ENCODE data around the gene CDHR2.
"Not testable (repeated sequence)": the region's sequence is repeated elsewhere in the genome, so short reads cannot be mapped to it uniquely, and the experiment has no call there.

The CDHR2 gene

GRCh38 chr5:176541338-176542134 is 7.6 kb upstream of the CDHR2 start:
- no peaks in the 10 kb centered on the region for H3K9me3 Mint-ChIP-seq
- intact Hi-C loops (cut with micrococcal nuclease), result no loop called here
- peak overlapping the region; percentile 91 for H3K27ac Mint-ChIP-seq
- H3K27me3 Mint-ChIP-seq, result no peaks in the 10 kb centered on the region
- H3K4me1 Mint-ChIP-seq (ENCODE audit: low read depth), result peaks cover 58% of the 10 kb centered on the region
- H3K36me3 Mint-ChIP-seq (ENCODE audit: low read depth), result peaks cover 18% of the 10 kb centered on the region
- peak overlapping the region; percentile 92 for H3K4me3 Mint-ChIP-seq

DNA sequence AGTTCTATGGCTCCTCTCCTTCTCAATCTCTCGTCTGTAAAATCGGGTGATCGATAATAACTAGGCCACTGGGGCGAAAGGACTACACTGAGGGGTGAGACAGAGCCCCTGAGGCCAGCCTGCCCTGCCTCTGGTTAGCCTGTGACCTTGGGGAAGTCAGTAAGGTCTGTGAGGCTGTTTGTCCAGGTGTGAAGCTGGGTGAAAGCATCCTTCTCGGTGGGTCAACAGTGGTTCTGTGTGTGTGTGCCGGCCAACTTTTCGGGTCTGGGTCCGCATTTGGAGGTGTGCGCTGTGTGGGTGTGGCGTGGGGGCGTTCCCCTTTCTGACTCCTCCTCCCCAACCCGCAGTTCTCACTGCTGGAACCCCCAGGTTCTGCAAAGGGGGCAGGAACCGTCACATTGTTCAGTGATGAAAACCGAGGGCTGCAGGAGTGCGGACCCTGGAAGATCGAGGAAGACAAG is 7.0 kb upstream of the CDHR2 start:
- Mint-ChIP-seq H3K9me3 (no peaks in the 10 kb centered on the region), H3K36me3 (ENCODE audit: low read depth) (peaks cover 11% of the 10 kb centered on the region), H3K4me3 (peak overlapping the region; percentile 92), H3K27ac (peak overlapping the region; percentile 91), H3K4me1 (ENCODE audit: low read depth) (peaks cover 58% of the 10 kb centered on the region), H3K27me3 (no peaks in the 10 kb centered on the region)
- intact Hi-C loops (cut with micrococcal nuclease), result no loop called here

- no peaks in the 10 kb centered on the region for H3K27me3 Mint-ChIP-seq
- intact Hi-C loops (cut with micrococcal nuclease), result no loop called here
- H3K4me3 Mint-ChIP-seq, result peak overlapping the region; percentile 92
- H3K4me1 Mint-ChIP-seq (ENCODE audit: low read depth), result peaks cover 64% of the 10 kb centered on the region
- peaks cover 6% of the 10 kb centered on the region for H3K36me3 Mint-ChIP-seq (ENCODE audit: low read depth)
- H3K9me3 Mint-ChIP-seq, result no peaks in the 10 kb centered on the region
- peak overlapping the region; percentile 94 for H3K27ac Mint-ChIP-seq
Observed at GRCh38 chr5:176542596-176543427, 6.3 kb upstream of the CDHR2 start.

DNA sequence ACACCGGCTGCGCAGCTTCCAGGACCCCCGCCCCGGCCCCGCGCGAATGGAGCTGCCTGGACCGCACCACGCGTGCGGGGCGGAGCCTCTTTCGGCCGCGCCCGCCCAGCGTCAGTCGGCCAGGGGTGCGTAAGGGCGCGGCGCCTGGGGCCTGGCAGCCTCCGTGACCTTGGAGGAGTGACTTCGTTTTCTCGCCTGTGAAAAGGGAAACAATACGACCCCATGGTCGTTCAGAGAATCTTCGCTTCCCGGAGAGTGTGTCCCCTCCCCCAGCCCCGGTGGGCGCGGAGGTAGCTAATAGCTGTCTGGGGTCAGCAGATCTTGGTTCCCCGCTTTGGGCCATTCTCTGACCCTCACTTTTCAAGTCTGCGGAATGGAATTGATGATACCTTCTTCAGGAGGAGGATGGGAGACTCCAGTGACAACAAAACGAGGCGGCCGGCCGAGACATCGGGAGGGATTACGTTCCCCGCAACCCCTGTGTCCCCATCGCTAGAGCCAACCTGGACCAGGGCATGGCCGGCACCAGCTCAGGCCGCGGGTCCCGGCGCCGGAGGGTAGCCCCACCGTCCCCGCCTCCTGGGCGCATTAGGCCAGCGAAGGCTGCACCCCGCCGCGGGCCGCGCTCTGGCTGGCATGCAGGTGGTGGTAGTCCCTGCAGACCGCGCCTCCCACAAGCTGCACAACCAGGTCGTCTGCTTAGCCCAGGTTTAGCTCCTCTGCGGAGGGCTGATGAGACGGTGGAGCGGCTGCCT is 5.5 kb upstream of the CDHR2 start:
- H3K27me3 Mint-ChIP-seq, result no peaks in the 10 kb centered on the region
- H3K4me3 Mint-ChIP-seq, result peak overlapping the region; percentile 84
- H3K9me3 Mint-ChIP-seq, result no peaks in the 10 kb centered on the region
- H3K36me3 Mint-ChIP-seq (ENCODE audit: low read depth), result peaks cover 6% of the 10 kb centered on the region
- intact Hi-C loops (cut with micrococcal nuclease), result no loop called here
- H3K4me1 Mint-ChIP-seq (ENCODE audit: low read depth), result peaks cover 58% of the 10 kb centered on the region
- H3K27ac Mint-ChIP-seq, result peak overlapping the region; percentile 94

DNA sequence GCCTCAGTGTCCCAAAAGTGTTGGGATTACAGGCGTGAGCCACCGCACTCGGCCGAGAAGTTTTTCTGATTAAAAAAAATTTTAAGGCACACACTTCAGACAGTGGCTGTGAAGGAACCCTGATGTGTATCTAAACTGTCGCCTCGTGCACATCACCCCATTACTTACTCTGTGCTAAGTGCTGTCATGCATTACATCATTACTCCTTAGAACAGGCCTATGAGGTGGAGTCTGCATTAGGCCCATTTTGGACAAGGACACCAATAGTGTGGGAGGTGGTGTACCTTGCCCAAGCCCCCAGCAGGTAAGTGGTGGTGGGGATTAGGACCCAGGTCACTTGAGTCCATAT is 3.8 kb upstream of the CDHR2 start:
- H3K4me3 Mint-ChIP-seq, result no peak overlapping the region
- no peak overlapping the region for H3K27ac Mint-ChIP-seq
- intact Hi-C loops (cut with micrococcal nuclease), result no loop called here
- H3K4me1 Mint-ChIP-seq (ENCODE audit: low read depth), result peaks cover 51% of the 10 kb centered on the region
- no peaks in the 10 kb centered on the region for H3K9me3 Mint-ChIP-seq
- peaks cover 6% of the 10 kb centered on the region for H3K36me3 Mint-ChIP-seq (ENCODE audit: low read depth)
- H3K27me3 Mint-ChIP-seq, result peaks cover 3% of the 10 kb centered on the region

DNA sequence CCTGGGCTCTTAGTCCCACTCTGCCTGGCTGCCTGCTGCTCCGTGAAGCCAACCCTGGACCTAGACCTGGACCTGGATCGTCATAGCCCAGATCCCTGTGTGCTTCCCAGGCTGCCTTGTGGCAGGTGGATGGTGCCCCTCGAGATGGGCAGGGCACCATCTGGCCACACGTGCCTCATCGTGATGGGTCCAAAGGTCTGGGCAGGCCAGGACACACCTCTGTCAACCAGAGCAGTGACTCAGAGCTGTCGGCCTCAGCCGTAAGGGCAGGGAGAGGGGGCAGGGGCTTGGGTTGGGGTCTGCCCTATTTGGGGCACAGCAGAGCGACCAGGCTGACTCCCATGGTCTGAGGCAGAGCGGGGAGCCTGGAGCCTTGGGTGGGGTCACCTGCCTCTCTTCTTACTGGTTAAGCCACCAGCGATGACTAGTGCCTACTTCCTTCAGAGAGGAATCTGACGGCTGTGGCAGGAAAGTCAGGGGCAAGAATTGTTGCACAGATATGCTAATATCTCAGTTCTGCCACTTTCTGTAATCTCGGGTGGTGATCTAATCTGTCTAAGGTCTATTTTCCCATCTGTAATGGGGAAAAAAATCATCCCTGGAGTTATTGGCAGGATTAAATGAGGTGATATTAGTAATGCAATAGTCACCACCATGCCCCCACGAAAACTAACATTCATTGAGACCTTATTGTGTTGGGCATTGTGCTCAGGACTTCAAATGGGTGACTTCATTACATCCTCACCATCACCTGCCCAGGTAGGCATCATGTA is 3.2 kb upstream of the CDHR2 start:
- Mint-ChIP-seq H3K27ac (no peak overlapping the region), H3K4me3 (no peak overlapping the region), H3K4me1 (ENCODE audit: low read depth) (peaks cover 51% of the 10 kb centered on the region), H3K36me3 (ENCODE audit: low read depth) (peaks cover 6% of the 10 kb centered on the region), H3K27me3 (peaks cover 8% of the 10 kb centered on the region), H3K9me3 (no peaks in the 10 kb centered on the region)
- intact Hi-C loops (cut with micrococcal nuclease), result no loop called here

GRCh38 chr5:176547802-176548201 is 1.3 kb upstream of the CDHR2 start:
- intact Hi-C loops (cut with micrococcal nuclease), result no loop called here
- H3K4me1 Mint-ChIP-seq (ENCODE audit: low read depth), result peaks cover 42% of the 10 kb centered on the region

GRCh38 chr5:176549871-176550270 is 729 bp downstream of the CDHR2 start:
- no peaks in the 10 kb centered on the region for H3K9me3 Mint-ChIP-seq
- H3K4me3 Mint-ChIP-seq, result no peak overlapping the region
- no peak overlapping the region for H3K27ac Mint-ChIP-seq
- intact Hi-C loops (cut with micrococcal nuclease), result no loop called here
- no peaks in the 10 kb centered on the region for H3K36me3 Mint-ChIP-seq (ENCODE audit: low read depth)
- peaks cover 42% of the 10 kb centered on the region for H3K4me1 Mint-ChIP-seq (ENCODE audit: low read depth)
- peaks cover 36% of the 10 kb centered on the region for H3K27me3 Mint-ChIP-seq

More at GRCh38 chr5:176547802-176548201, 1.3 kb upstream of the CDHR2 start:
- Mint-ChIP-seq H3K27ac (no peak overlapping the region), H3K4me3 (no peak overlapping the region), H3K9me3 (no peaks in the 10 kb centered on the region), H3K27me3 (peaks cover 25% of the 10 kb centered on the region), H3K36me3 (ENCODE audit: low read depth) (no peaks in the 10 kb centered on the region)

GRCh38 chr5:176550275-176550831 is 1.2 kb downstream of the CDHR2 start:
- Mint-ChIP-seq H3K36me3 (ENCODE audit: low read depth) (no peaks in the 10 kb centered on the region), H3K4me3 (no peak overlapping the region), H3K27ac (no peak overlapping the region), H3K9me3 (no peaks in the 10 kb centered on the region), H3K27me3 (peaks cover 36% of the 10 kb centered on the region), H3K4me1 (ENCODE audit: low read depth) (peaks cover 45% of the 10 kb centered on the region)
- intact Hi-C loops (cut with micrococcal nuclease), result no loop called here

- H3K36me3 Mint-ChIP-seq (ENCODE audit: low read depth); H3K4me3 Mint-ChIP-seq; H3K27ac Mint-ChIP-seq; H3K9me3 Mint-ChIP-seq; intact Hi-C loops (cut with micrococcal nuclease): not testable (repeated sequence)
- peaks cover 51% of the 10 kb centered on the region for H3K4me1 Mint-ChIP-seq (ENCODE audit: low read depth)
- peaks cover 36% of the 10 kb centered on the region for H3K27me3 Mint-ChIP-seq
Observed at GRCh38 chr5:176550937-176551336, 1.8 kb downstream of the CDHR2 start.

DNA sequence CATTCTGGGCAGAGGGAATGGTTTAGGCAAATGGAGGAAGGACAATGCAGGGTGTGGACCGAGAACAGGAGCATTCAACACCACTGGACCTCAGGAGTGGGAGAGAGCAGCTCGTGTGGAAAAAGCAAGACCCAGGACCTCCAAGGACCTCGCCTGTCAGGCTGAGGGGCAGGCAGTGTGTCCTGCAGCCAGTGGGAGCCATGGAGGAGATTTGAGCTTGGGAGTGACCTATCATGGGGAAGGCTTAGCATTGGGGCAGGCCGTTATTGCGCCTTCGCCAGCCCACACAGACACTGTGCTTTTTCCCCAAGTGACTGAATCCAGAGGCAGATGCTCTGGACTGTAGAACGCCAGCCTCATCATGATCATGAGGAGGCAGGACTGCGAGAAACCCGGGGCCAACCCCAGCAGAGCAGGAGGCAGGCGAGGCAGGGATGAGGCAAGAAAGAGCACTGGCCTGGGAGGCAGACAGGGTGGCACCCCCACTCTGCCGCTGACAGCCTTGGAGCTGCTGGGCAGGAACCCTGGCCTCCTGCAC is 3.3 kb downstream of the CDHR2 start:
- Mint-ChIP-seq H3K4me1 (ENCODE audit: low read depth) (peaks cover 57% of the 10 kb centered on the region), H3K36me3 (ENCODE audit: low read depth) (no peaks in the 10 kb centered on the region), H3K27me3 (peaks cover 36% of the 10 kb centered on the region)

GRCh38 chr5:176553260-176554085 is 4.3 kb downstream of the CDHR2 start:
- no peaks in the 10 kb centered on the region for H3K36me3 Mint-ChIP-seq (ENCODE audit: low read depth)
- intact Hi-C loops (cut with micrococcal nuclease), result no loop called here
- H3K4me1 Mint-ChIP-seq (ENCODE audit: low read depth), result peaks cover 54% of the 10 kb centered on the region
- no peak overlapping the region for H3K27ac Mint-ChIP-seq
- no peaks in the 10 kb centered on the region for H3K9me3 Mint-ChIP-seq
- no peak overlapping the region for H3K4me3 Mint-ChIP-seq
- H3K27me3 Mint-ChIP-seq, result peaks cover 36% of the 10 kb centered on the region

More for the DNA sequence above, 3.3 kb downstream of the CDHR2 start:
- no peaks in the 10 kb centered on the region for H3K9me3 Mint-ChIP-seq
- no peak overlapping the region for H3K27ac Mint-ChIP-seq
- H3K4me3 Mint-ChIP-seq, result no peak overlapping the region
- intact Hi-C loops (cut with micrococcal nuclease), result no loop called here

Data from dendritic cell treated with granulocyte-macrophage colony-stimulating factor and Interleukin-4, amounts not matched to agents 40 ng/mL and 50 ng/mL, for 4 days (primary cell).